CD1c-positive myeloid dendritic cell (primary cell): Measurements from ENCODE around the gene CCR9.

Source experiments
- DNase-seq: peaks from one replicate; pipeline ENCODE4 v3.0.0-alpha.2; 2016; ENCODE audit errors: extremely low spot score

The CCR9 gene

GRCh38 chr3:45952456-45952855, 66.1 kb downstream of the CCR9 start:
- no peak for DNase-seq
